ENCODE measurements around the gene DPYD.

DPYD gene

DNA sequence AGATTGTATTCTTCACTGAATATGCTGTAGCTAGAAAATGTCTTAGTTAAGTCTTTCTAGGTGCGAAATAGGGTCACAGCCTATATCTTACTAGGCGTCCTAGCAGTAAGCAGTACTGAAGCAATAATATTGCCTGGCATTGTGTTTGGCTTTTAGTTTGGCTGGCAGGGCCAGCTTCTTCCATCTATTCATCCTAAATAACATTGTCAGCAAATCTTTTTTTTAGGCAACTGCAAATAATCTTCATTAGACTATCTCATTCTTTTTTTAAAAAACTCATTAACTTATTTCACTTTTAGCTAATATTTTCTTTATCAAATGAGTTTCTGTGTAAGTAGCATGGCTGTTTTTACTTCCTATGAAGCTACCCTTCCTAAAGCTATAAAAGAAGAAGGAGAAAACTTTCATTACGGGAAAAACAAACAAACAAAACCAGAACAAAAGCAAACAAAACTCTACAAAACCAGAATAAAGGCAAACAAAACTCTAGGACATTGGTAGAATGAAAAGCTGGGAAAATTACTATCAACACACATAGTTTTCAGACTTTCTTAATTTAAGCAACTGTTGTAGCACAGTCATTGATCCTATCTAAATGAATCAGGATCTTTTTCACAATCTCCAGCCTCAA is 506.0 kb downstream of the DPYD start:
- no peak for DNase-seq

DNA sequence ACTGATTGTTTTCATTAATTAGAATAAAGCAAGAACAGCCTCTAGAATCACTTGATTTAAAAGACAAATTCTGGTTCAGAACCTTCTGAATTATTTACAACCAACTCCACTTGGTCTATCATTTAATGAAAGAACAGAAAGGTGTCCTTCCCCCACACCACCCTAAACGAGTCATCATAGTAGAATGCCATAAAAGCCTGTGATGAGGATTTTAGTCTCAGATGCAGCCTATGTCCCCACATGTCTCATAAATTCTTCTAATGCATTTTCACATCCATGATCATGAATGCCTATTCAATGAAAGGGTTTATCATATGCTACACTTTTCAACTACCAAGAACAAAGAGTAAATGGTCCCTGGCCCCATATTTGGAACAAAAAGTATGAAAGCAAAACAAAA is 508.1 kb downstream of the DPYD start:
- no peak for DNase-seq

DNA sequence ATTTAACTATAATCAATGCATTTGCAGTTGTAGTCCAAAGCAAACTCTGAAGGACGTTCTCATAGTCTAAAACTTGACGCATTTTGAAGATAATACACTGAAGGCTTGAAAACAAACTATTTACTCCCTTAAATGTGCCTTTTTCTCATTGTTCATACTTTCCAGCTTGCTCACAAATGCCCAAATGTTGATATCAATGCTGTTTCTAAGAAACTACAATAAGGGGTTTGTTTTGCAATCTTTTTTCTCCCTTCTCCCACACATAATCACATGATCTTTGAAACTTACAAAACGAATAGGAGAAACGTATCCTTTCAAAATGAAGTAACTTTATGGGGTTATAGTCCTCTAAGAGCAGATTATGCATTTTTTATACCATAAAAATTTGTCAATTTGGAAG is 508.7 kb downstream of the DPYD start:
- no peak for DNase-seq

DNA sequence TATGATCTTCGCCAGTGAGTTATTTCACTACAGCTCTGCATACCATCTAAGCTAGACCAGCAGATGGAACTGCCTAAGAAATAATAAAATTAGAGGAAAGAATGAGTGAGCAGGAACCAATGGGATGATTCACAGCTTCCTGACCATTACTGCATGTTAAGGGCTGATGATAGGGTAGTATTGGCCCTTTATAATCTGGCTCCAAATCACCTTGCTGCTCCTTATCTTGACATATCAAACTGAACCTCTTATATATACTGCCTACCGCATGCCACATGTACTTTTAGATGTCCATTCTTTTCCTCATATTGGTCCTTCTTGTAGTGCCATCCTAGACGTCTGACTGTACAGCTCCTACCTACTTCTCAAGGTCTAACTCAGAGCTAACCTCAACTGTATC is 524.4 kb downstream of the DPYD start:
- no peak for DNase-seq

DNA sequence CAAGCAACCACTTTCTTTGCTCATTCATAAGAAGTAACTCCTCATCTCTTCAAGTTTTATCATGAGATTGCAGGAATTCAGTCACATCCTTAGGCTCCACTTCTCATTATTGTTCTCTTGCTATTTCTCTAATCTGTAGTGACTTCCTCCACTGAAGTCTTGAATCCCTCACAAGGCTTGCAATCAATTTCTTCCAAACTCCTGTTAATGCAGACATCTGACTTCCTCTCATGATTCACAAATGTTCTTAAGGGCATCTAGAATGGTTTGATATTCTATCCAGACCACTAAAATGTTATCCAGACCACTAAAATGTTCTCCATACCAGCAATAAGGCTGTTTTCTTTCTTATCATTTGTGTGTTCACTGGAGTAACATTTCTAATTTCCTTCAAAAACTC is 528.1 kb downstream of the DPYD start:
- no peak for DNase-seq

DNA sequence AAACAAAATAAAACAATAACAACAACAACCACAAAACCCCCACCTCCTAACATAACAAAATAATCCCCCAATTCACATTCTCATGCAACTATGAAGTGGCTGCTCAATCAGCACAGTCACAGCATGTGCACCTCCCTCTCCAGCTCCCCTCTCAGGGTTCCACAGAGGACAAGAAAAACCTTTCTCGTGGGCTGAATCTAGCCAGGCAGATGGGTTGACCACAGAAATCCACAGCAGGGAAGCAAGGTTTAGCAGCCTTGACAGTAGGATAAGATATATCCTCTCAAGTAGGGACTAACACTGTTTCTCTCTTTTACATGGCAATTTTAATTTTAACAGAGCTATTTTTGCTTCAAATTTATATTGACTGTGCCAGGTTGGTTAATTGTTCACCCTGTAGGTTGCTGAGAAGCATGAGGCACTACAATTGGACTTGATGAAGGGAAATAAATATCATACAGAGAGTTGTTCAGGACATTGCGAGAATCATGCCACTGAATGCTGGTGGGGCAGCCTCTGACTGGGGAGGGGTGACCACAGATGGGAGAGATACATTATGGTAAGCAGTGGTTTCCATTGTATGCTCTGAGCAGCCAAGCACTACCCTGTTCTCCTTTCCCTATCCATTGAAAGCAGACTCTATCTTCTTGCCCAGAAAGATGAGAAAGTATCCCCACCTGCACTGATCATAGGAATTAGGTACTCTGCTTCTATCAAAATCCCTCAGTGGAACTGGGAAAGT is 535.1 kb downstream of the DPYD start:
- DNase-seq = no peak

DNA sequence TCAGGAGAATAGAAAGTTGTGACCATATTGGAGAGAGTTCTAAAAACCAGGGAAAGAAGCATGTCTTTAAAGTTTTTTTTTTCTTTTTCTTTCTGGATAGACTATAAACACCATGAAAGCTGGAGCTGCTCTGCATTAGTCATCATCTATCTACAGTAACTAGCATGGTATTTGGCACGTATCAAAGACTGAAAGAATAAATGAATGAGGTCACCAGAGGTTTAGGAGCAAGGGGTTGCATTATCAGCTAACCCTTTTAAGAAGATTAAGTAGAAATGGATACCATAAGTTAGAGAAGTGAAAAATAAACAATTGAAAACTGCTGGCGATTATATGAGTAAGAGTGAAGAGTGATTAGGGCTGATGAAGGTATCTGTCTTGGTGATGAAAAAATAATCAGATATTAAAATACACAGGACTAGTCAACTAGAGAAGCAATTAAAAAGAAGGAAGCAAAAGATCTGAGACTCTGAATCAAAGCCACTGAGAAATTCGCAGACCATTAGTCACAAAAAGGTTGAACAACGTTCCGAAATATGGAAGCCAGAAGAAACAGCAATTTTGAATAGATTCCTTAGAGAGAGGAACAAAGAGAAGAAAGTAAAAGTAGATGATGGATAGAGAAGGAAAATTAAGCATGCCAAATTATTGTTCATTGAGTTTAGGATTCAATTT is 536.4 kb downstream of the DPYD start:
- no peak for DNase-seq

DNA sequence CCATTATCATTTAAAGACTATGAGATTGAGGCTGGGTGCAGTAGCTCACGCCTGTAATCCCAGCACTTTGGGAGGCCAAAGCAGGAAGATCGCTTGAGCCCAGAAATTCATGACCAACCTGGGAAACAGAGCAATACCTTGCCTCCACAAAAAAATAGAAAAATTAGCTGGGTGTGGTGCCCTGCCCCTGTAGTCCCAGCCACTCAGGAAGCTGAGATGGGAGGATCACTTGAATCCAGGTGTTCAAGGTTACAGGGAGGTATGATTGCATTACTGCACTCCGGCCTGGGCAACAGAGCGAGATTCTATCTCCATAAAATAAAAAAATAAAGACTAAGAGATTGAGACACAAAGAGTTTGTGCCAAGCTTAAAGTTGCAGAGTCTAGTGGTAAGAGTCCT is 537.0 kb downstream of the DPYD start:
- no peak for DNase-seq

DNA sequence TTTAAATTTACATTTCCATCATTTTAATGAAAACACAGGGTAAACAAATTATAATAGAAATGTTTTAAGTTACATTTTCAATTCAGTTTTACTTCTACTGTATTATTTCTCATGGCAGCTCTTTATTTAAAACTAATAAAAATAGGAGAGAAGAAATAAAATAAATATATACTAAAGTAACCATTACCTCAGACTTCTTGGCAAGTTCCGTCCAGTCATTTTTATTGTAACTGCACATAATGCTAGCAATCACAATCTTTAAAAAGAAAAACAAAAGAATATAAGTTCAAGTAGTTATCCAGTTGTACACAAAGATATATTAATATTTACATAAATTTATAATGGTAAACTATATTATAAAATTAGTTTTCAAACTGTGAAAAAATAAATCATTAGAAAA is 538.6 kb downstream of the DPYD start:
- no peak for DNase-seq

DNA sequence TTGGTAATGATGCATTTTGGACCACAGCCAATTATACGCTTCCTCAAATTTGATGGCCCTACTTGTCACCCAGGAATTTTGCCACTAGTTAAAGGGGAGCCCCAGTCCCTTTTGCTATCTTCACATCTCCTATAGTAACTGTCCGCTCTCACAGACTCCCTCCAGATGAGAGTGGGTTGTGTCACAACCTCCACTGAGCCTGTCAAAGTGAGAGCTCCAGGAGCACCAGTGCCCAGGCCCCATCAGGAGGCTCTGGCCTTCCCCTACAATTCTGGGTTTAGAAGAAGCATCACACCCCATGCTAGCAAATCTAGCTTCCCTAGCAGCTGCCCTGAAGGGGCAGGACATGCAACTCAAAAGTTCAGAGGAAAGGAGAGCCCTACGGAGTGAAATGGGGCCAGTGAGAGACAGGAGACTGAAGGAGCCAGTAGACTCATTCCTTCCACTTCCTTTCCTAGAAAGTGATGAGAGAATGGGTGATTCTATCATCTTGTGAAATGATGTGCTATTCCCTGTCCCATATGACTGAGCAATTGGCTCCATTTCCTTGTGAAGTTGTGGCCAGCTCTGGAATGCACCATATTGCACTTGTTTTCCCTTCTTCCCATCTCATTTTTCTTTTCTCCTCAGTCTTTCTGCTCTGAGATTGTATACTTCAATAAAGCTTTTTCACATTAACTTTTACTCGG is 541.3 kb downstream of the DPYD start:
- no peak for DNase-seq

DNA sequence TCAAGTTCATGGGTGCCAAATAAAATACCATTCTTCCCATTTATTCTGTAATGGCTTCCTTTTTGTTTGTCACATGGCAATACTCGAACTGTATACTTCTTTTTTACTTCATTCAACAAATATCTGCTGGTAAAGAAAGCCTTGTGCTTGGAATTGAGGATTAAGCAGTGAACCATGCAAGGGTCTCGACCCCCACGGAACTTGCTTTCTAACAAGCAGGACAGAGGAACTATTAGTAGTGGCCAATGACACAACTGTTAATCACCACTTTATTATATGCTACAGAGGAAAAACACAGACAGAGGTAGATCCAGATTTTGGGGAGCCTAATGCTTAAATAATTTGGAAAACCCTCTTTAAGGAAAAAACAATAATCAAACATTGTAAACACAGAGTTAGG is 542.2 kb downstream of the DPYD start:
- no peak for DNase-seq

DNA sequence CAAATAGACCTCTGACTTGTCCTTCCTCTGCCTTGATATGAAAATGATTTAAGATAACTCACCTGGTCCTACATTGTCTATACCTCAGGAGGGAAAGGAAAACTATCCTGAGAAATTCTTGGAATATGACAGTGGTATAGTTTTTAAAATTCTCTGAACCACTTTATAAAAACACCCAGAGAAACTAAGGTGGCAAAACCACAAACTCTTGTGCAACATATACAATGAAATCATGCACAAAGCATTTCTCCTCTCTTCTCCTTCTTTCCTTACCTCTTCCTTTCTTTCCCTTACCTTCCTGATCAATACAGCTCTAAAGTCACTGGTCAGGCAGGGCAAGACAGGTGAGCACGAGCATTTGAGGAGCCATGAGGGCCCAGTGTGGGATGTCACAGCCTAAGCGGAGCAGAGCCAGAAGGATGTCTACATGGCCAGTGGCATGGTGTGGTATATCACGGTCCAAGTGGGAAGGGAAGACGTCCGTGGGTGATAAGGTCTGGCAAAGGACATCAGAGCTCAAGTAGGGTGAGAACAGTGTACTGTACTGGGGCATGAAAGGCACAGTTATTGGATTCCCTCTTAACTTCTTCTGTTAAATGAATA is 543.3 kb downstream of the DPYD start:
- DNase-seq = no peak

DNA sequence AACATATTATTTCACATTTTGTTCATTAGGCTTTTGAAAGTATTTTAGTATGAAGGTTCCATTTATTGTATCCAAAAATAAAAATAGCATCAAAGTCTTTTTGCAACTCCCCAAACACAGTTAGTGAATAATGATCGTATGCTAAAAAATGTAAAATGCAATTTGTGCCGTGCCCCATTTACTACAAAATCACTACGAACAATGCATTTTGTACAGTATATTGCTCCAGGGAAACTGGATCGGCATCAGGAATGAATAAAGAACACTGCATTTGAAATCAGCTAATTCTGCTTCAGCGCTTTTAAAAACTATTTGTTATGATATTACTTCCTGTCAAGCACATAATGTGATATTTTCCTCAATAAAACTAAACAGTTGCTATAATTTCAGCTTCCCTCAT is 547.8 kb downstream of the DPYD start:
- DNase-seq = no peak

DNA sequence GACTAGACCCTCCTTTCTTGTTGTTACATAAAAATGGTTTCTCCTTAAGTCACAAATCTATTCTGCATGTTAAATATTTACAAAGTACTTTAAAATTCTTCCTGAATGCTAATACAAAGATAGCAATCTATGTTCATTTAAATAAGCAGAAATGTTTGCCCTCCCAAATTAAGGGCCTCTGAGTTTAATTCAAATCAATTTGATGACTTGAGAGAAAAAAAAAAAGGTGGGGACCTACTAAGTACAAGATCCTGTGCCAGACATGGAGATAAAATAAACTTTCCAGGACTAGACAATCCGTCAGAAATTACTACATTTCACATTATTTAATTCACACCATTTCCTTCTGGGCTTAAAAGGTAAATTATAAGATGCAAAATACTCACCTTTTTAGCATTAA is 548.3 kb downstream of the DPYD start:
- no peak for DNase-seq

DNA sequence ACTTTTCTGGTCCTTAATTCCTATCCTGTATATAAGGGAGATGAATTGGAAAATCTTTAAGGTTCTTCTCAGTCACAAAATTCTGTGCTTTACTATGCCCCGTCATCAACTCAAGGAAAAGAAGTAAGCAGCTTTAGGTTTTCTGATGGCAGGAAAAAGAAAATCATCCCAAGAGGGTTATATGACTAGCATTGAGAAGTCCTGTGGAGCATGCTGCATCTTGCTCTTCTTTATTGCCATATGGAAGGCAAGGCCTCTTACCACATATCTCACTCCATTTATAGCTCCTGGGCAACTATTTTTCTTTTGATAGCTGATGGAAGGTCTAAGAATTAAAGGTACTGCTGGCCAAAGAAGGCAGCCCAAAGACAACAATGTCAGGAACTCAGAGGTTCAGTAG is 552.5 kb downstream of the DPYD start:
- DNase-seq = no peak

DNA sequence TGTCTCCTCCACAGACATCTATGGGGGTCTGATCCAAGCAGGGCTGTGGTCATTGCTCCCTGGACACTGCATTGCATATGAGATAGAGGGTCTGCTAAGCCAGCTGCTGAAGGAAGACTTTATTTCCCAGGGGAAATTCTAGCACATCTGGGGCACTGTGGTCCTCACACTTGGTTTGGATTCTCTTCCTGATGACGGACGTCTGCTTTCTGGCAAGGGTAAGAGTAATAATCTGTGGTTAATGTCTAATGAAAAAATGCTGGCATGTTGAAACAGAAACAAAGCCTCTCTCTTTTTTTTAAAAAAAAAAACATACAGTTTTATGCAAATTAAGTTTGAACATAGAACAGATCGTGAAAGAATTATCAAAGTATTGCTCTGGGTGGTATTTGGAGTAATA is 553.9 kb downstream of the DPYD start:
- DNase-seq = no peak

DNA sequence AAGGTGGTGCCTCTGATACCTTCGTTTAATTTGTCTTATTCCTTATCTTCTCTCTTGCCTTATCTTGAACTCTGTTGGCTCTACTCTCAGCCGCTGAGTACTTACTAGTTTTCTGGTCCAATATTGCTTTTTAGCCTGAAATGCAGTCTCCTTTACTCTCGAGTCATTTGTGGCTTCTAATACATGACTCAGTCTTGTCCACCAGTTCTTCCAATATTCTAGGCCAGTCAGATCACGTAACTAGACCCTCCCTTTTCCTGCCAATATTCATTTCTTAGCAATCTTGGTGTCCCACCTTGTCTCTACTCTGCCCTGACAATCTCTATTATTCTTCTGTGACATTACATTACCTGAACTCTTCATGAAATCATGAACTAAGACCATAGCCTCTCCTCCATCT is 555.8 kb downstream of the DPYD start:
- DNase-seq = no peak

DNA sequence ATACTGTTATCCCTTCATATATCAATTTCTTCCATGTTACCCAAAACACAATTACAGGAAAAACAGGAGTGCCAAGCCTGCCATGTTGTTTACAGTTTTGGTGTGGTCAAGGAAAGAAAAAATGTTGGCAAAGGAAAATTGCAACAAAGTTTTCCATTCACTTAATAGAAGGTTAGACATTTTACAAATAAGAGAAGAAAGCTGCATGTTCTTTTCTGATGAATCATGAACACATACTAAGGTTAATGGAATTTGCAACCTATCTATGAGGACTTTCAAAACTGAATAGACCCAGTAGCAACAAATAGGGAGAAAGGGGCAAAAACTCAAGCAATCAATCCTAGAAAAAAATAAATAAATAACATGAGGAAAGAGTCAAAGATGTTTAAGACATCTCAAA is 556.7 kb downstream of the DPYD start:
- no peak for DNase-seq

DNA sequence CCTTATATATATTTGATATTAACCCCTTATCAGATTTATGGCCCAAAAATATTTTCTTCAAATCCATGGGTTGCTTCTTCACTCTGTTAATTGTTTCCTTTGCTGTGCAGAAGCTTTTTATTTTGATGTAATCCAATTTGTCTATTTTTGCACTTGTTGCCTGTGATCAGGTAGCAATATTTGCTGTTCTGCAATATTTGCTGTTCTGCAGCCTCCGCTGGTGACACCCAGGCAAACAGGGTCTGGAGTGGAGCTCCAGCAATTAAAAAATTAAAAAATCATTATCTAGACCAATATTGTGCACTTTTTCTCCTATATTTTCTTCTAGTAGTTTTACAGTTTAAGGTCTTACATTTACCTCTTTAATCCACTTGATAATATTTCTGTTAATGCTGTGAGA is 564.5 kb downstream of the DPYD start:
- DNase-seq = no peak

DNA sequence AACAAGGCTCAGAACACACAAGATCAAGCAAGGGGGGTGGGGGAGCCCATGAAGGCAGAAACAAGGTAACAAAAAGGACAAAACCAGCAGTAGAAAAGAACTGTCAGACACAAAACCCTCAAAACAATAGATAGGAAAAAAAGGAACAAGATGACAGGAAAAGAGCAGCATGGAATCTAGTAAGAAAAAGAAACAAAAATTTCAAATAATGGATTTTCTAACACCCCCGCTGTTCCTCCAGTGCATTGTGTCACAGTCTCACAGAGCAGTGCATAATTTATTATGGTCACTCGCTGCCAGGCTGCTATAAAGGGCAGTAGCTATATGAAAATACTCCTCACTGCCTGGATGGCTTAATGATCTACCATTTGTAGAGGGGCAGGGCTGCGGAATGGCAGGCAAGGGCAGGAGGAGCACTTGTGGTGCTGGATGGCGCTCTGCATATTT is 567.9 kb downstream of the DPYD start:
- DNase-seq = no peak

DNA sequence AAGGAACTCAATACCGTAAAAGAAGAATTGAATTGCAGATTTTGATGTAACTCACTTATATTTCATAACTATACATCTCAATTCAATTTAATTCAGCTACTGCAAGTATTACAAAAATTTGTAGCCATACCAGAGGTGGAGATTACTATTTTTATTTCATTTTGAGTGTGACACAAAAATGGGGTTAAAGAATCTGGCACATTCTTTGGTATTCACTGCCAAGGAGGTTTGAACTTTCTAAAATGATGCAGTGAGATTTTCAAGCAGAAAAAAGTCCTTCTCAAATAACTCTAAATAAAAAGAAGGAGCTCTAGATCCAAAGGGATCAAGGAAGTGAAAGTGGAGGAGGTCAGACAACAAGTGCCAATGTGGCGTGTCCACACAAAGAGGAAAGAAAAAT is 569.0 kb downstream of the DPYD start:
- no peak for DNase-seq

DNA sequence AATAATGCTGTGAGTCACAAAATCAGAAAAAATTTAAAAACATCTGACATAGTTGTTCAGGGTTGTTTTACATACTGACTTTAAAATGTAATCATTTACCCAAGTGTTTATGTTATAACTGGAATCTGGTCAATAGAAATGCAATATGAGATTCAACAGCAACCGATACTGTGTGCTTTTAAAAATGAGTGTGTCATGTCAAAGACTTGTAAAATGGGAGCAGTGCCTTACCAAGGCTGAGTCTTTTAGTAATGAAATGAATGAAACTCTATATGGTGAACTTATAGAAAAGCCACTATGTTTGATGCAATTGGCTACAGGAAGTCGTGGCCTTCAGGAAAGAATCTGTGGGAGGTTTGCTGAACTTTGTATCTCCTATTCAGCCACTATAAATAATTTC is 570.2 kb downstream of the DPYD start:
- DNase-seq = no peak

DNA sequence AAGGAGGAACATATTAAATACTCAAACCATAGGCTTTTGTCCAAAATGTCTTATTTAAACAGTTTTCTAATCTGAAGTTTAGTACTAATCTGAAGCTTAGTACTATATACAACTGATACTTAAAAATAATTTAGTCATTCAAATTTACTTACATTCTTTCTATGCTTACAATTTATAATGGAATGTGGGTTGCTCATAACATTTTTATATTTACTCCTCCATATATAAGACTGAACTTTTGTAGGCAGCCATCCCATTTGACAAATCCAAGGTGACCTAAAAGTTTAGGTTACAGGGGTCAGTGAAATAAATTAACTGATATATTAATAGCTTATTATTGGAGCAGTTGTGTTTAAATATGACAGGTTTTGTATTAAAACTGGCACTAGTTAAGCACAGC is 570.6 kb downstream of the DPYD start:
- DNase-seq = no peak

All from NCI-H774 (cell line).